ENCODE measurements around the gene CRNKL1.

The CRNKL1 gene

DNA sequence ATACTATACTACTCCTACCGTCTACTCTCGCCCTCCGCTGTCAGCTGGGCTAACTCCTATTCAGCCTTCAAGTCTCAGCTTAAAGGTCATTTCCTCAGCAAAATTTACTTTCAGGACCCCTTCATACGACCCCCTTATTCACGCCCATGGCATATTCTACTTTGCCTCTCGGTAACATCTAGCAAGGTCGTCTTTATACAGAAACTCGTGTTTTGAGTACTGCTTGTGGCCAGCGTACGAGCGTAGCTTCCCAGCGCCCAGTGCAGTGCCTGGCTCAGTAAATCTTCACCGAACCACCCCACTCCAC, 546 bp downstream of the CRNKL1 start:
- DNase-seq (ENCODE audit: low read depth), result no peak
- H3K4me3 ChIP-seq (ENCODE audit: low read depth, low read length), result peak overlapping the region; percentile 96
- TF ChIP-seq MYC (IDR thresholded peaks at IDR 0.05; ENCODE audit: low read depth, low read length) (no peak), POLR2A (IDR thresholded peaks at IDR 0.05; ENCODE audit: extremely low read depth, insufficient read length) (no peak)
- TF ChIP-seq, protein P1, sequence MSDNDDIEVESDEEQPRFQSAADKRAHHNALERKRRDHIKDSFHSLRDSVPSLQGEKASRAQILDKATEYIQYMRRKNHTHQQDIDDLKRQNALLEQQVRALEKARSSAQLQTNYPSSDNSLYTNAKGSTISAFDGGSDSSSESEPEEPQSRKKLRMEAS (IDR thresholded peaks at IDR 0.05; ENCODE audit: low read depth, low read length), result no peak
- TF ChIP-seq, protein P2, sequence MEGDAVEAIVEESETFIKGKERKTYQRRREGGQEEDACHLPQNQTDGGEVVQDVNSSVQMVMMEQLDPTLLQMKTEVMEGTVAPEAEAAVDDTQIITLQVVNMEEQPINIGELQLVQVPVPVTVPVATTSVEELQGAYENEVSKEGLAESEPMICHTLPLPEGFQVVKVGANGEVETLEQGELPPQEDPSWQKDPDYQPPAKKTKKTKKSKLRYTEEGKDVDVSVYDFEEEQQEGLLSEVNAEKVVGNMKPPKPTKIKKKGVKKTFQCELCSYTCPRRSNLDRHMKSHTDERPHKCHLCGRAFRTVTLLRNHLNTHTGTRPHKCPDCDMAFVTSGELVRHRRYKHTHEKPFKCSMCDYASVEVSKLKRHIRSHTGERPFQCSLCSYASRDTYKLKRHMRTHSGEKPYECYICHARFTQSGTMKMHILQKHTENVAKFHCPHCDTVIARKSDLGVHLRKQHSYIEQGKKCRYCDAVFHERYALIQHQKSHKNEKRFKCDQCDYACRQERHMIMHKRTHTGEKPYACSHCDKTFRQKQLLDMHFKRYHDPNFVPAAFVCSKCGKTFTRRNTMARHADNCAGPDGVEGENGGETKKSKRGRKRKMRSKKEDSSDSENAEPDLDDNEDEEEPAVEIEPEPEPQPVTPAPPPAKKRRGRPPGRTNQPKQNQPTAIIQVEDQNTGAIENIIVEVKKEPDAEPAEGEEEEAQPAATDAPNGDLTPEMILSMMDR (IDR thresholded peaks at IDR 0.05; ENCODE audit: low read depth, low read length), result no peak

DNA sequence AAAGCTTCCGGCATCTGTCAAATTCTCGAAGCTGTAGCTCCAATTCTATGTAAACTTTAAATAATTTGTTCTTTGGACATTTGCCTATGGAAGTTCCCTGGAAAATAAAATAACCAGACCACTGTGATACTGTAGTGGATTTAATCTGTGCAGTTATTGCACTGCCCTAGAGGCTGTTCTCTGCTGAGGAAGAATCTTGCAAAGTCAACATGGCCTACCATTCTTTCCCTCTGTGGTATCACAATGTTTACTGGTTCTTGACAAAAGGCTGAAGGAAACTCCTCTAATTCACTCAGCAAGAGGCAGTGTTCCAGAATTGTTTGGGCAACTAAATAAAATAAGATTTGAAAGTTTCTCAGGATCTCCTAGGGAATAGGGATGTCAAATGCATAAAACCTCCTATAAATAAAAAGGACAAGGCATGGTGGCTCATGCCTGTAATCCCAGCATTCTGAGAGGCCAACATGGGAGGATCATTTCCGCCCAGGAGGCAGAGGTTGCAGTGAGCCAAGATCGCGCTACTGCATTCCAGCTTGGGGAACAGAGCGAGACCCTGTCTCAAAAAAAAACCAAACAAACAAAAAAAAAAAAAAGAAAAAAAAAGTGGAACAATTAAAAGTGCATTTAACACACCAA, 12.4 kb downstream of the CRNKL1 start:
- DNase-seq (ENCODE audit: low read depth), result no peak
- no peak overlapping the region for H3K4me3 ChIP-seq (ENCODE audit: low read depth, low read length)
- TF ChIP-seq POLR2A (IDR thresholded peaks at IDR 0.05; ENCODE audit: extremely low read depth, insufficient read length) (no peak), MYC (IDR thresholded peaks at IDR 0.05; ENCODE audit: low read depth, low read length) (no peak)
- TF ChIP-seq, protein P2 (IDR thresholded peaks at IDR 0.05; ENCODE audit: low read depth, low read length), result no peak
- TF ChIP-seq, protein P1 (IDR thresholded peaks at IDR 0.05; ENCODE audit: low read depth, low read length), result no peak

DNA sequence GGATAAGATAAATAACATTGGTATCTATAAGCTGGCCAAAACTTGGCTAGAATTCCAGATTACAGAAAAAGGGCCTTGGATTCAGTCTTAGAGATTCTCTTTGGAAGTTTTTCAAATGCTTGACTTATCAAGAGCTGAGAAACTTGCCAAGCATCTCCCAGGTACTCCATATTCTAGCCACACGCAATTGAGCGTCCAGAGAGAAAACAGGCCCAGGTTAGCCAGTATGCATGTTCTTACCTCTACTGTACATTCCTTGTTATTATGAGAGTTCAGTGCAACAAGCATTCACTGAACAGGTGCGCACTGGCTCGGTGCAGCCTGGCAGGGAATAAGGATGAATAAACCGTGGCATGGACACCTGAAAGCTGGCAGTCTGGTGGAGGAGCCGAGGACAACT, 13.7 kb downstream of the CRNKL1 start:
- no peak overlapping the region for H3K4me3 ChIP-seq (ENCODE audit: low read depth, low read length)
- TF ChIP-seq, protein P1 (IDR thresholded peaks at IDR 0.05; ENCODE audit: low read depth, low read length), result no peak
- TF ChIP-seq MYC (IDR thresholded peaks at IDR 0.05; ENCODE audit: low read depth, low read length), result no peak
- TF ChIP-seq, protein P2 (IDR thresholded peaks at IDR 0.05; ENCODE audit: low read depth, low read length), result no peak
- no peak for TF ChIP-seq POLR2A (IDR thresholded peaks at IDR 0.05; ENCODE audit: extremely low read depth, insufficient read length)
- no peak for DNase-seq (ENCODE audit: low read depth)

DNA sequence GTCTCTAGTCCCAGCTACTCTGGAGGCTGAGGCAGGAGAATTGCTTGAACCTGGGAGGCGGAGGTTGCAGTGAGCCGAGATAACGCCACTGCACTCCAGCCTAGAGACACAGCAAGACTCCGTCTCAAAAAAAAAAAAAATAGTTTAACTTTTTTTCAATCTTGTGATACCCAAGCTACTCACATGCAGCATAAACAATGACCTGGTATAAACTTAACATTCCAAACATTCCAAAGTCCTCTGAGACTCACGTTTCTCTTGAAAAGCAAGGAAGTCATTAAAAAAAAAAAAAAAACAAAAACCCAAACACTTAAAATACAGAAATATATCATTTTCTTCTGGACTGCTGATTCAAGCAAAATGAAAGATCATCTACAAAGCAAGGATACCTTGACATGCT, 14.3 kb downstream of the CRNKL1 start:
- no peak overlapping the region for H3K4me3 ChIP-seq (ENCODE audit: low read depth, low read length)
- DNase-seq (ENCODE audit: low read depth), result no peak
- TF ChIP-seq, protein P2 (IDR thresholded peaks at IDR 0.05; ENCODE audit: low read depth, low read length), result no peak
- TF ChIP-seq POLR2A (IDR thresholded peaks at IDR 0.05; ENCODE audit: extremely low read depth, insufficient read length) (no peak), MYC (IDR thresholded peaks at IDR 0.05; ENCODE audit: low read depth, low read length) (no peak)
- TF ChIP-seq, protein P1 (IDR thresholded peaks at IDR 0.05; ENCODE audit: low read depth, low read length), result no peak

DNA sequence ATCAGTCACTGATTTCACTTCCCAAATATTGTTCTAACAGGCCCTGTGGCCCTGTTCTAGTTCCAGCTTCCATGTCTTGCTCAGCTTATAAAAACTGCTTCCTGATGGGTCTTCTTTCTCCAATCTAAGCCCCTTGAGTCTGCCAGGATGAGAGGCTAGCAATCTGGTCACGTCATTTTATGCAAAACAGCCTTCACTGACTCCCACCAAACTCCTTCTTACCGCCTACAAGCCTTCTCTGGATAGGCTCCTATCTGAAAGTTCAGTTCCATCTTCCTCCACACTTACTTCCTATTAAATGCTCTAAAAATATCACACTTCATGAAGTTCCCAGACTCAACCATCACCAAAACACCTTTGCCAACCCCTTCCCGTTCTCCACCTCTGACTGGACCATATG, 15.5 kb downstream of the CRNKL1 start:
- DNase-seq (ENCODE audit: low read depth), result no peak
- no peak overlapping the region for H3K4me3 ChIP-seq (ENCODE audit: low read depth, low read length)
- TF ChIP-seq MYC (IDR thresholded peaks at IDR 0.05; ENCODE audit: low read depth, low read length), result no peak
- TF ChIP-seq, protein P2 (IDR thresholded peaks at IDR 0.05; ENCODE audit: low read depth, low read length), result no peak
- TF ChIP-seq, protein P1 (IDR thresholded peaks at IDR 0.05; ENCODE audit: low read depth, low read length), result no peak
- no peak for TF ChIP-seq POLR2A (IDR thresholded peaks at IDR 0.05; ENCODE audit: extremely low read depth, insufficient read length)

All from NB4 (cell line).